ENCODE measurements around the gene FRMD8. TPM values are rescaled to one million over a fixed set of nuclear protein-coding genes. Genes with fewer than 3 reads are reported as not detected.

FRMD8 gene
- total and polyA plus RNA-seq, 9 of the 15 experiments (the other 6 are each of a cell fraction or from before 2014, with no cell fraction given) = 4.5 to 54.5 (median 15.8) TPM

- TF ChIP-seq POU5F1 (IDR thresholded peaks at IDR 0.05; ENCODE audit: borderline replicate concordance, low read depth, low read length, partially characterized antibody) (no peak), ZNF354B (CRISPR knock-in tag; IDR thresholded peaks at IDR 0.05) (no peak), CSDE1 (IDR thresholded peaks at IDR 0.05) (no peak), POLR2G (IDR thresholded peaks at IDR 0.05; ENCODE audit: low read depth, low read length) (peak; percentile 90), RFX7 (CRISPR knock-in tag; IDR thresholded peaks at IDR 0.05) (no peak), ZFX (CRISPR knock-in tag; IDR thresholded peaks at IDR 0.05) (no peak), CBFA2T3 (IDR thresholded peaks at IDR 0.05) (peak; percentile 2; the same call in 1 of the 2 replicates), MTA1 (IDR thresholded peaks at IDR 0.05; ENCODE audit: borderline replicate concordance) (0 out of 2 replicates have a peak, but pooled peaks have one; percentile 25), FOXM1 (IDR thresholded peaks at IDR 0.05; ENCODE audit: low read depth) (peak; percentile 14; the same call in 1 of the 2 replicates), FOXM1 (CRISPR knock-in tag; IDR thresholded peaks at IDR 0.05; ENCODE audit: low read depth) (no peak), AFF4 (CRISPR knock-in tag; IDR thresholded peaks at IDR 0.05) (peak; percentile 85), SMAD2 (IDR thresholded peaks at IDR 0.05; ENCODE audit: low read depth, low read length) (no peak), SAP30 (IDR thresholded peaks at IDR 0.05; ENCODE audit: borderline replicate concordance, insufficient read depth, low read depth, low read length, poor library complexity, severe bottlenecking) (no peak), SMARCC2 (IDR thresholded peaks at IDR 0.05; ENCODE audit: low read depth) (no peak), PTBP1 (IDR thresholded peaks at IDR 0.05; ENCODE audit: low read depth, low read length) (no peak), SMARCB1 (IDR thresholded peaks at IDR 0.05; ENCODE audit: insufficient read length, low read depth) (no peak), CEBPG (CRISPR knock-in tag; IDR thresholded peaks at IDR 0.05) (no peak), CEBPG (tag; conservative IDR thresholded peaks at IDR 0.05 in 1 of 2, IDR thresholded peaks at IDR 0.05 in 1 of 2) (no peak), ZNF347 (CRISPR knock-in tag; IDR thresholded peaks at IDR 0.05; ENCODE audit: low read depth) (no peak), HBP1 (CRISPR knock-in tag; IDR thresholded peaks at IDR 0.05) (no peak)
- TF ChIP-seq, protein P1, sequence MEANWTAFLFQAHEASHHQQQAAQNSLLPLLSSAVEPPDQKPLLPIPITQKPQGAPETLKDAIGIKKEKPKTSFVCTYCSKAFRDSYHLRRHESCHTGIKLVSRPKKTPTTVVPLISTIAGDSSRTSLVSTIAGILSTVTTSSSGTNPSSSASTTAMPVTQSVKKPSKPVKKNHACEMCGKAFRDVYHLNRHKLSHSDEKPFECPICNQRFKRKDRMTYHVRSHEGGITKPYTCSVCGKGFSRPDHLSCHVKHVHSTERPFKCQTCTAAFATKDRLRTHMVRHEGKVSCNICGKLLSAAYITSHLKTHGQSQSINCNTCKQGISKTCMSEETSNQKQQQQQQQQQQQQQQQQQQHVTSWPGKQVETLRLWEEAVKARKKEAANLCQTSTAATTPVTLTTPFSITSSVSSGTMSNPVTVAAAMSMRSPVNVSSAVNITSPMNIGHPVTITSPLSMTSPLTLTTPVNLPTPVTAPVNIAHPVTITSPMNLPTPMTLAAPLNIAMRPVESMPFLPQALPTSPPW (CRISPR knock-in tag; IDR thresholded peaks at IDR 0.05) = no peak
Observed at GRCh38 chr11:65418681-65419459, 32.4 kb downstream of the FRMD8 start (continued).

Measured in K562 (cell line).